Vagina (tissue), 2 donors: ENCODE results near the gene CUL9. TPM values are rescaled to one million over a fixed set of nuclear protein-coding genes. Genes with fewer than 3 reads are reported as not detected.

Source experiments
- DNase-seq, 2 donors: peaks; one replicate each; pipeline ENCODE4 v3.0.0-alpha.2; 2017; ENCODE audit errors: extremely low spot score in 2 of 2
- H3K27ac ChIP-seq: fragments of 200-600 bp; sonication (generic); one replicate; pipeline ENCODE4 v1.5.1; 2019
- H3K27me3 ChIP-seq: fragments of 200-600 bp; sonication (generic); one replicate; pipeline ENCODE4 v1.5.1; 2019
- H3K36me3 ChIP-seq, 2 donors: fragments of 200-600 bp; sonication (generic); one replicate each; pipeline ENCODE4 v1.5.1; 2017 to 2019
- H3K4me1 ChIP-seq: fragments of 200-600 bp; sonication (generic); one replicate; pipeline ENCODE4 v1.5.1; 2019
- H3K4me3 ChIP-seq, 2 donors: fragments of 200-600 bp; sonication (generic); 1 replicate in 1 of 2; 2 replicates in 1 of 2; pipeline ENCODE4 v1.5.1; 2016 to 2019
- H3K9me3 ChIP-seq: fragments of 200-600 bp; sonication (generic); one replicate; pipeline ENCODE4 v1.5.1; 2019
- POLR2A ChIP-seq, 2 donors: fragments of 450-650 bp; IDR thresholded peaks; one replicate each; pipeline ENCODE4 v1.6.1; 2017; ENCODE audit warnings: antibody characterized with exemption in 2 of 2, mild to moderate bottlenecking in 2 of 2, moderate library complexity in 2 of 2
- POLR2AphosphoS5 ChIP-seq, 2 donors: sonication (generic); formaldehyde crosslinking; IDR thresholded peaks; one replicate each; pipeline ENCODE4 v1.9.0; 2017; ENCODE audit warnings: antibody characterized with exemption in 2 of 2, mild to moderate bottlenecking in 2 of 2, low read depth in 1 of 2; ENCODE audit not compliant: insufficient read depth in 1 of 2
- intact Hi-C: fragments of 100-400 bp; cut with DNase I; formaldehyde crosslinking; loops from one replicate; pipeline ENCODE4 v1.15.1; 2023
- total RNA-seq: library from RNA; depleted of rRNA; stranded (reverse); fragments of >200 nt; gene quantifications from one replicate; pipeline ENCODE4 v1.2.3, GENCODE V29; 2016
- TF ChIP-seq, protein P1 (sequence below), 3 experiments: fragments of 450-650 bp in 2 of 3; fragments of 200-600 bp in 1 of 3; sonication (generic) in 1 of 3; IDR thresholded peaks; one replicate each; pipeline ENCODE4 v1.5.1; 2017 to 2019; ENCODE audit warnings: antibody characterized with exemption in 3 of 3, mild to moderate bottlenecking in 2 of 3, moderate library complexity in 2 of 3

Gene CUL9
- total RNA-seq, 1 donor from 2014 or later = 49.1 TPM

DNA sequence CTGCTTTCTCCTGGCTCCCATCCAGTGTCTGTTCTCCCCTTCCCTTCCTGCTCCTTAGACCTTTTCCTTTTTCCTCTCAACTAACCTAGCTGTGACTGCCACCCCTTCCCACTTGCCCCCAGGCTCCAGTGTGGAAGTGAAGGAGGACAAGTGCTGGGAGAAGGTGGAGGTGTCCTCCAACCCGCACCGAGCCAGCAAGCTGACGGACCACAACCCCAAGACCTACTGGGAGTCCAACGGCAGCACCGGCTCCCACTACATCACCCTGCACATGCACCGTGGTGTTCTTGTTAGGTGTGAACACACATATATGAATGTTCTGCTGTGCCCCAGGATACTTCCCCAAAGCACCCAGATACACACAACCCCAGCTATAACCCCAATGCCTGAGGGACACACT, 18.5 kb downstream of the CUL9 start:
- H3K27me3 ChIP-seq = no peaks in the 10 kb centered on the region
- no peak overlapping the region for H3K27ac ChIP-seq
- DNase-seq = no peak
- H3K9me3 ChIP-seq = no peaks in the 10 kb centered on the region
- peaks cover 2 to 54% of the 10 kb centered on the region in 2 donors for H3K36me3 ChIP-seq
- no peak for TF ChIP-seq POLR2A (IDR thresholded peaks at IDR 0.05)
- TF ChIP-seq, protein P1, sequence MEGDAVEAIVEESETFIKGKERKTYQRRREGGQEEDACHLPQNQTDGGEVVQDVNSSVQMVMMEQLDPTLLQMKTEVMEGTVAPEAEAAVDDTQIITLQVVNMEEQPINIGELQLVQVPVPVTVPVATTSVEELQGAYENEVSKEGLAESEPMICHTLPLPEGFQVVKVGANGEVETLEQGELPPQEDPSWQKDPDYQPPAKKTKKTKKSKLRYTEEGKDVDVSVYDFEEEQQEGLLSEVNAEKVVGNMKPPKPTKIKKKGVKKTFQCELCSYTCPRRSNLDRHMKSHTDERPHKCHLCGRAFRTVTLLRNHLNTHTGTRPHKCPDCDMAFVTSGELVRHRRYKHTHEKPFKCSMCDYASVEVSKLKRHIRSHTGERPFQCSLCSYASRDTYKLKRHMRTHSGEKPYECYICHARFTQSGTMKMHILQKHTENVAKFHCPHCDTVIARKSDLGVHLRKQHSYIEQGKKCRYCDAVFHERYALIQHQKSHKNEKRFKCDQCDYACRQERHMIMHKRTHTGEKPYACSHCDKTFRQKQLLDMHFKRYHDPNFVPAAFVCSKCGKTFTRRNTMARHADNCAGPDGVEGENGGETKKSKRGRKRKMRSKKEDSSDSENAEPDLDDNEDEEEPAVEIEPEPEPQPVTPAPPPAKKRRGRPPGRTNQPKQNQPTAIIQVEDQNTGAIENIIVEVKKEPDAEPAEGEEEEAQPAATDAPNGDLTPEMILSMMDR (IDR thresholded peaks at IDR 0.05) = no peak
- no peak for TF ChIP-seq POLR2AphosphoS5 (IDR thresholded peaks at IDR 0.05; ENCODE audit: insufficient read depth in 1 of 2, low read depth in 1 of 2)
- no peak overlapping the region for H3K4me3 ChIP-seq
- H3K4me1 ChIP-seq = no peaks in the 10 kb centered on the region
- intact Hi-C loops = no loop called here

DNA sequence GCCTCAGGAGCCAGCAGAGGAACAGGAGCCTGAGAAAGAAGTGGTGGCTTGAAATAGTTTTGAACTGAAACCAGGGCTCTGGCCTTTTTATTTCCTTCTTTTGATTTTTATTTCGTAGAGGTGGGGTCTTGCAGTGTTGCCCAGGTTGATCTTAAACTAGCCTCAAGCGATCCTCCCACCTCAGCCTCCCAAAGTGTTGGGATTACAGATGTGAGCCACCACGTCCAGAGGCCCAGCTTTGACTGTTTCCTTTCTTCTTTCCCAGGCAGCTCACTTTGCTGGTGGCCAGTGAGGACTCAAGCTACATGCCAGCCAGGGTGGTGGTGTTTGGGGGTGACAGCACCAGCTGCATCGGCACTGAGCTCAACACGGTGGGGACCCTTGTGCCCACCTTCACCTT, 20.5 kb downstream of the CUL9 start:
- Histone ChIP-seq H3K36me3 (peaks cover 0 to 45% of the 10 kb centered on the region in 2 donors), H3K9me3 (no peaks in the 10 kb centered on the region), H3K4me3 (no peak overlapping the region), H3K4me1 (no peaks in the 10 kb centered on the region), H3K27ac (no peak overlapping the region), H3K27me3 (no peaks in the 10 kb centered on the region)
- TF ChIP-seq POLR2AphosphoS5 (IDR thresholded peaks at IDR 0.05; ENCODE audit: insufficient read depth in 1 of 2, low read depth in 1 of 2) (no peak), POLR2A (IDR thresholded peaks at IDR 0.05) (no peak)
- TF ChIP-seq, protein P1 (IDR thresholded peaks at IDR 0.05) = no peak
- no peak for DNase-seq
- intact Hi-C loops = no loop called here

DNA sequence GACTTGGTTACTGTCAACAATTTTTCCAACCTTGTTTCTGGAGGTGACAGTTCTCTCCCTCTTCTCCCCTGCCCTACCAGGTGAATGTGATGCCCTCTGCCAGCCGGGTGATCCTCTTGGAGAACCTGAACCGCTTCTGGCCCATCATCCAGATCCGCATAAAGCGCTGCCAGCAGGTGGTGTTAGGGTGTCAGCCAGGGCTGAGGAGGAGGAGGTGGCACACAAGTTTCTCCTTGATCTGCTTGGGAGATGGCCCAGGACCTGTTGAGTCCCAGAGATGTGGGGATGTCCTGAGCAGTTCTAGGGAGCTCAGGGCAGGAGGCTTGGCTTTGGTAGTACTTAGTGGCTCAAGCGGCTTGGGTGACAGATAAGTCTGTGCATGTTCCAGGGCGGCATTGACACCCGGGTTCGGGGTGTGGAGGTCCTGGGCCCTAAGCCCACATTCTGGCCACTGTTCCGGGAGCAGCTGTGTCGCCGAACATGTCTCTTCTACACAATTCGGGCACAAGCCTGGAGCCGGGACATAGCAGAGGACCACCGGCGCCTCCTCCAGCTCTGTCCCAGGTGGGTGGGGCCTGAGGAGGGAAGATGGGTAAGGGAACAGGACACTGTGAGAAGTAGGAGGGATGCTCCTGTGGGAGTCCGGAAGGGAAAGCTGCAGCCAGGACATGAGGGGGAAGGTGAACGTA, 21.2 kb downstream of the CUL9 start:
- no peak for DNase-seq
- Histone ChIP-seq H3K4me3 (no peak overlapping the region), H3K27ac (no peak overlapping the region), H3K4me1 (no peaks in the 10 kb centered on the region), H3K36me3 (peaks cover 0 to 41% of the 10 kb centered on the region in 2 donors), H3K9me3 (no peaks in the 10 kb centered on the region), H3K27me3 (no peaks in the 10 kb centered on the region)
- TF ChIP-seq POLR2AphosphoS5 (IDR thresholded peaks at IDR 0.05; ENCODE audit: insufficient read depth in 1 of 2, low read depth in 1 of 2) (no peak), POLR2A (IDR thresholded peaks at IDR 0.05) (no peak)
- TF ChIP-seq, protein P1 (IDR thresholded peaks at IDR 0.05) = no peak
- intact Hi-C loops = no loop called here

DNA sequence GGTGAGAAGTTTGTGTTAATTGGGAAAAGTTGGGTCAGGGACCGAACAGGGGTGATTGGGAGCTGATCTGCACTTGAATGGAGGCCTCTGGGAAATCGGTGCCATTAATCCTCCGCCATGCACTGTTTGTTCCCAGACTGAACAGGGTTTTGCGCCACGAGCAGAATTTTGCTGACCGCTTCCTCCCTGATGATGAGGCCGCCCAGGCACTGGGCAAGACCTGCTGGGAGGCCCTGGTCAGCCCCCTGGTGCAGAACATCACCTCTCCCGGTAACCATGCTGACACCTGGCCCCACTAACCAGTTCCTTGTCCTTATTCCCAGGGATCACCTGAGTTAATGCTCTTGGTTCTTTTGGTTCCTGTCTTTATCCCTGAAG, 21.7 kb downstream of the CUL9 start:
- no peak for DNase-seq
- intact Hi-C loops = no loop called here
- no peak overlapping the region for H3K27ac ChIP-seq
- TF ChIP-seq POLR2AphosphoS5 (IDR thresholded peaks at IDR 0.05; ENCODE audit: insufficient read depth in 1 of 2, low read depth in 1 of 2) = no peak
- TF ChIP-seq, protein P1 (IDR thresholded peaks at IDR 0.05) = no peak
- TF ChIP-seq POLR2A (IDR thresholded peaks at IDR 0.05) = no peak
- H3K27me3 ChIP-seq = no peaks in the 10 kb centered on the region
- no peak overlapping the region for H3K4me3 ChIP-seq
- H3K36me3 ChIP-seq = peaks cover 0 to 36% of the 10 kb centered on the region in 2 donors
- no peaks in the 10 kb centered on the region for H3K9me3 ChIP-seq
- no peaks in the 10 kb centered on the region for H3K4me1 ChIP-seq
